CD14-positive monocyte (primary cell): ENCODE data around the gene RNF167. TPM values are rescaled to one million over a fixed set of nuclear protein-coding genes. Genes with fewer than 3 reads are reported as not detected.

Experiments
- DNase-seq, 3 donors: peaks; one replicate each; pipeline ENCODE4 v3.0.0-alpha.2; 2011 to 2022
- H2AFZ ChIP-seq: 2 replicates; pipeline ENCODE4 v1.6.0; 2012; ENCODE audit warnings: mild to moderate bottlenecking, low read depth, low read length, inconsistent platforms; ENCODE audit not compliant: insufficient read depth, poor library complexity, severe bottlenecking
- H3K27ac ChIP-seq, 2 donors: 1 replicate in 1 of 2; 2 replicates in 1 of 2; pipeline ENCODE4 v1.5.1; 2012 to 2013; ENCODE audit warnings: low read length in 2 of 2, control low read depth in 1 of 2, inconsistent platforms in 1 of 2, low read depth in 1 of 2, mild to moderate bottlenecking in 1 of 2
- H3K27me3 ChIP-seq, 2 donors: one replicate each; pipeline versions ENCODE4 v1.6.0 to v1.6.1; 2011 to 2013; ENCODE audit warnings: low read length in 2 of 2; ENCODE audit not compliant: control insufficient read depth in 2 of 2, insufficient read depth in 2 of 2
- H3K36me3 ChIP-seq, 2 donors: replicated peaks in 1 of 2; 1 replicate in 1 of 2; 2 replicates in 1 of 2; pipeline versions ENCODE4 v1.5.1 to v1.6.1; 2012 to 2013; ENCODE audit warnings: low read length in 2 of 2, control low read depth in 1 of 2, inconsistent platforms in 1 of 2, mild to moderate bottlenecking in 1 of 2; ENCODE audit not compliant: insufficient read depth in 2 of 2, control insufficient read depth in 1 of 2
- H3K4me1 ChIP-seq, 2 donors: 1 replicate in 1 of 2; 2 replicates in 1 of 2; pipeline versions ENCODE4 v1.5.1 to v1.6.1; 2012 to 2013; ENCODE audit warnings: low read length in 2 of 2, control low read depth in 1 of 2, inconsistent platforms in 1 of 2, mild to moderate bottlenecking in 1 of 2, moderate library complexity in 1 of 2; ENCODE audit not compliant: insufficient read depth in 2 of 2, control insufficient read depth in 1 of 2
- H3K4me2 ChIP-seq: replicated peaks from 2 replicates; pipeline ENCODE3; 2012; ENCODE audit warnings: low read length, moderate library complexity, mild to moderate bottlenecking; ENCODE audit not compliant: poor library complexity, severe bottlenecking; ENCODE audit errors: extremely low read depth
- H3K4me3 ChIP-seq, 3 experiments: fragments of 200-600 bp in 1 of 3; sonication (generic) in 1 of 3; replicated peaks in 1 of 3; 1 replicate in 2 of 3; 2 replicates in 1 of 3; pipeline ENCODE4 v1.5.1; 2011 to 2013; ENCODE audit warnings: low read length in 3 of 3, mild to moderate bottlenecking in 3 of 3, control low read depth in 2 of 3, low read depth in 2 of 3, inconsistent platforms in 1 of 3, moderate library complexity in 1 of 3
- H3K79me2 ChIP-seq: 2 replicates; pipeline ENCODE4 v1.6.0; 2012; ENCODE audit warnings: mild to moderate bottlenecking, control low read depth, inconsistent platforms, low read length, moderate library complexity; ENCODE audit not compliant: insufficient read depth
- H3K9ac ChIP-seq: 2 replicates; pipeline ENCODE4 v1.6.0; 2017; ENCODE audit warnings: low read length, mild to moderate bottlenecking; ENCODE audit not compliant: insufficient read depth, poor library complexity, severe bottlenecking
- H3K9me3 ChIP-seq, 2 donors: replicated peaks in 1 of 2; 1 replicate in 1 of 2; 2 replicates in 1 of 2; pipeline versions ENCODE4 v1.5.1 to v1.6.1; 2012 to 2013; ENCODE audit warnings: low read length in 2 of 2, control low read depth in 1 of 2; ENCODE audit not compliant: control insufficient read depth in 1 of 2, insufficient read depth in 1 of 2
- H4K20me1 ChIP-seq: 2 replicates; pipeline ENCODE4 v1.6.0; 2012; ENCODE audit warnings: mild to moderate bottlenecking, low read length, control low read depth, moderate library complexity; ENCODE audit not compliant: insufficient read depth
- H3K27ac Mint-ChIP-seq, 7 donors: one replicate each; pipeline ENCODE4 v1.8.0; 2020; ENCODE audit warnings: mild to moderate bottlenecking in 7 of 7, mixed read lengths in 7 of 7, moderate library complexity in 6 of 7, inconsistent platforms in 2 of 7
- H3K27me3 Mint-ChIP-seq, 3 donors: one replicate each; pipeline ENCODE4 v1.8.0; 2021 to 2022; ENCODE audit warnings: low read depth in 3 of 3, mild to moderate bottlenecking in 3 of 3, mixed read lengths in 3 of 3, moderate library complexity in 3 of 3, inconsistent platforms in 1 of 3
- H3K36me3 Mint-ChIP-seq, 2 donors: one replicate each; pipeline ENCODE4 v1.8.0; 2020; ENCODE audit warnings: mixed read lengths in 2 of 2, inconsistent platforms in 1 of 2, mild to moderate bottlenecking in 1 of 2
- H3K4me1 Mint-ChIP-seq: one replicate; pipeline ENCODE4 v1.8.0; 2020; ENCODE audit warnings: mild to moderate bottlenecking, mixed read lengths
- H3K4me3 Mint-ChIP-seq, 2 donors: one replicate each; pipeline ENCODE4 v1.8.0; 2020; ENCODE audit warnings: mild to moderate bottlenecking in 2 of 2, mixed read lengths in 2 of 2, moderate library complexity in 1 of 2
- H3K9me3 Mint-ChIP-seq, 7 donors: one replicate each; pipeline ENCODE4 v1.8.0; 2020 to 2022; ENCODE audit warnings: mixed read lengths in 7 of 7, mild to moderate bottlenecking in 6 of 7, moderate library complexity in 6 of 7, inconsistent platforms in 2 of 7
- CTCF ChIP-seq: fragments of 200-600 bp; IDR thresholded peaks from one replicate; pipeline ENCODE4 v1.8.0; 2022; ENCODE audit warnings: antibody characterized with exemption, mild to moderate bottlenecking
- WGBS: methylation state at CpG from one replicate; pipeline ENCODE4 v1.1.5; 2013; ENCODE audit warnings: missing lambda C conversion rate; ENCODE audit not compliant: insufficient coverage; 5-methylcytosine and 5-hydroxymethylcytosine counted together
- intact Hi-C, 2 donors: fragments of 100-400 bp; cut with micrococcal nuclease; formaldehyde crosslinking; loops; one replicate each; pipeline versions ENCODE4 v1.15.0 to v1.15.1; 2023
- polyA plus RNA-seq, 3 donors: library from polyadenylated mRNA; depleted of rRNA in 1 of 3; unstranded in 2 of 3; stranded (reverse) in 1 of 3; fragments of 300-500 nt in 2 of 3; fragments of >200 nt in 1 of 3; fragmentation: Illumina TruSeq in 2 of 3; gene quantifications; 1 replicate in 2 of 3; 2 replicates in 1 of 3; pipeline ENCODE4 v1.2.3, GENCODE V29; 2012 to 2021
- small RNA-seq: library from RNA; depleted of rRNA; stranded (forward); fragments of <200 nt; gene quantifications from one replicate; pipeline ENCODE3, GENCODE V24; 2012; ENCODE audit warnings: low read depth; ENCODE audit not compliant: insufficient read length

The RNF167 gene
- polyA plus RNA-seq, 3 donors, result 17.2 to 105 (median 20.6) TPM

GRCh38 chr17:4987767-4988567 lies 47.9 kb downstream of the RNF167 start:
- intact Hi-C loops, result loop anchor here (5.0 kb wide), 2 partner anchors 36 to 81 kb away; partner anchors contain the start of gene ENO3 (in 1 of the 2)
- H3K79me2 ChIP-seq, result peaks cover 33% of the 10 kb centered on the region
- H3K4me2 ChIP-seq, result peak overlapping the region; percentile 98
- no peak for TF ChIP-seq CTCF
- peak overlapping the region; percentile 91 for H3K9ac ChIP-seq
- peak overlapping the region; percentile 94 for H2AFZ ChIP-seq
- Mint-ChIP-seq H3K27ac (peak overlapping the region; percentile 84 to 97 (median 96)), H3K27me3 (peaks cover 0 to 2% (median 1%) of the 10 kb centered on the region in 3 donors), H3K9me3 (peaks cover 0 to 2% (median 0%) of the 10 kb centered on the region in 7 donors), H3K4me1 (peaks cover 39% of the 10 kb centered on the region), H3K4me3 (peak overlapping the region; percentile 92 to 96), H3K36me3 (peaks cover 23 to 30% of the 10 kb centered on the region in 2 donors)
- peak in 1 of 3 donors; percentile 38 for DNase-seq
- no peaks in the 10 kb centered on the region for H3K27me3 ChIP-seq
- WGBS, result 1% methylated on average over 20 of the region's 30 CpGs
- H4K20me1 ChIP-seq, result no peaks in the 10 kb centered on the region
- peaks cover 27 to 37% of the 10 kb centered on the region in 2 donors for H3K4me1 ChIP-seq
- H3K27ac ChIP-seq, result peak overlapping the region; percentile 77 to 95
- H3K9me3 ChIP-seq, result no peaks in the 10 kb centered on the region
- H3K4me3 ChIP-seq, result peak overlapping the region; percentile 78 to 99 (median 81)
- H3K36me3 ChIP-seq, result peaks cover 7 to 20% of the 10 kb centered on the region in 2 donors

DNA sequence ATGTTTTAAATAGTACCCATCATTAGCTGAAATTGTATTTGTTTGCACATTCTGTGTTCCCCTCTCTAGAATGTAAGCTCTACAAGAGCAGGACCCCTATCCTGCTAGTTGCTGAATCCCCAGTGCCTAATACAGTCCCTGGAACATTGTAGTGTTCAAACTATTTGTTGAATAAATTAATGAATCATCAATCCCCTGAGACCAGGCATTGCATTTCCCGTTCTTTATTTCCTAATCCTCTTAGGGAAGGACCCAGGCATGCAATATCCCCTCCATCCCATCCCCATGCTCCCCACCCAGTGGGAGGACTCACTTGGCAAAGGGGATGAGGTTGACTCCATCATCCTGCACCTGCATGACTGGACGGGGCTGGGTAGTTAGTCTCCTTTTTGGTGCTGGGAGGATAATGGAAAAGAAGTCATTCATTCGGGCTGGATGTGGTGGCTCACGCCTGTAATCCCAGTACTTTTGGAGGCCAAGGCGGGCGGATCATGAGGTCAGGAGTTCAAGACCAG lies 54.1 kb downstream of the RNF167 start:
- 91% methylated on average over 5 of the region's 6 CpGs for WGBS
- H3K4me1 Mint-ChIP-seq, result peaks cover 25% of the 10 kb centered on the region
- no peak overlapping the region for H3K4me3 Mint-ChIP-seq
- peaks cover 9% of the 10 kb centered on the region for H3K79me2 ChIP-seq
- no peak overlapping the region for H3K4me2 ChIP-seq
- H3K4me3 ChIP-seq, result no peak overlapping the region
- TF ChIP-seq CTCF, result no peak
- peaks cover 8% of the 10 kb centered on the region for H4K20me1 ChIP-seq
- no peak overlapping the region for H3K9ac ChIP-seq
- H3K27ac ChIP-seq, result no peak overlapping the region
- peak overlapping the region in 1 of 7 donors; percentile 66 for H3K27ac Mint-ChIP-seq
- intact Hi-C loops, result no loop called here
- H3K27me3 Mint-ChIP-seq, result peaks cover 18 to 27% (median 20%) of the 10 kb centered on the region in 3 donors
- H2AFZ ChIP-seq, result no peak overlapping the region
- peaks cover 16 to 24% of the 10 kb centered on the region in 2 donors for H3K4me1 ChIP-seq
- peaks cover 0 to 10% of the 10 kb centered on the region in 2 donors for H3K27me3 ChIP-seq
- H3K36me3 ChIP-seq, result no peaks in the 10 kb centered on the region
- no peak for DNase-seq
- no peaks in the 10 kb centered on the region for H3K9me3 ChIP-seq
- peaks cover 0 to 2% (median 0%) of the 10 kb centered on the region in 7 donors for H3K9me3 Mint-ChIP-seq
- peaks cover 4 to 9% of the 10 kb centered on the region in 2 donors for H3K36me3 Mint-ChIP-seq

Small RNAs within 50 kb of the gene (small RNA-seq; reads per million reads assigned to genes)
- gene MIR6864, result not detected
- gene MIR6865, result not detected

Other genes starting within 250 kb of the RNF167 start
- 10 to 100 TPM in 1 of 3 donors, 1 to 10 TPM in 2; 1.3 to 11.2 (median 2.6) TPM for gene PELP1, start 236.1 kb upstream of the RNF167 start, polyA plus RNA-seq
- 100 to 1,000 TPM; 134 to 760 (median 150) TPM for gene ARRB2, start 229.6 kb upstream of the RNF167 start, polyA plus RNA-seq
- 10 to 100 TPM; 22.1 to 35.7 (median 25.5) TPM for gene MED11, start 208.8 kb upstream of the RNF167 start, polyA plus RNA-seq
- gene ZMYND15, start 200.4 kb upstream of the RNF167 start, polyA plus RNA-seq, result 10 to 100 TPM in 1 of 3 donors, 1 to 10 TPM in 1, under 1 TPM in 1; 0.97 to 13.6 (median 1.2) TPM
- gene CXCL16, start 200.3 kb upstream of the RNF167 start, polyA plus RNA-seq, result 100 to 1,000 TPM in 2 of 3 donors, 10 to 100 TPM in 1; 68.1 to 204 (median 103) TPM
- gene TM4SF5, start 168.4 kb upstream of the RNF167 start, polyA plus RNA-seq, result not detected
- gene VMO1, start 153.9 kb upstream of the RNF167 start, polyA plus RNA-seq, result 1 to 10 TPM in 1 of 3 donors, under 1 TPM in 2; 0.54 to 2.1 (median 0.79) TPM
- 1 to 10 TPM in 2 of 3 donors, under 1 TPM in 1; 0.27 to 2.1 (median 1.5) TPM for gene GLTPD2, start 151.3 kb upstream of the RNF167 start, polyA plus RNA-seq
- gene PSMB6, start 144.1 kb upstream of the RNF167 start, polyA plus RNA-seq, result 100 to 1,000 TPM; 134 to 364 (median 361) TPM
- 100 to 1,000 TPM in 1 of 3 donors, 1 to 10 TPM in 2; 3.5 to 122 (median 4.0) TPM for gene PLD2, start 133.1 kb upstream of the RNF167 start, polyA plus RNA-seq
- 100 to 1,000 TPM in 1 of 3 donors, 1 to 10 TPM in 2; 3.2 to 159 (median 7.2) TPM for gene MINK1, start 106.9 kb upstream of the RNF167 start, polyA plus RNA-seq
- 1 to 10 TPM; 1.9 to 5.1 (median 4.2) TPM for gene C17orf107, start 40.7 kb upstream of the RNF167 start, polyA plus RNA-seq
- gene CHRNE, start 37.2 kb upstream of the RNF167 start, polyA plus RNA-seq, result 10 to 100 TPM in 1 of 3 donors, 1 to 10 TPM in 1, under 1 TPM in 1; 0.54 to 12.6 (median 2.1) TPM
- gene GP1BA, start 8.0 kb upstream of the RNF167 start, polyA plus RNA-seq, result under 1 TPM in 2 of 3 donors, not detected in 1; 0.24 to 0.29 TPM
- gene SLC25A11, start 222 bp upstream of the RNF167 start, polyA plus RNA-seq, result 100 to 1,000 TPM in 2 of 3 donors, 10 to 100 TPM in 1; 65.2 to 138 (median 111) TPM
- 1,000 to 10,000 TPM in 2 of 3 donors, 100 to 1,000 TPM in 1; 842 to 1,613 (median 1,582) TPM for gene PFN1, start 8.3 kb downstream of the RNF167 start, polyA plus RNA-seq
- 10 to 100 TPM in 1 of 3 donors, under 1 TPM in 2; 0.36 to 14.2 (median 0.60) TPM for gene ENO3, start 10.9 kb downstream of the RNF167 start, polyA plus RNA-seq
- 10 to 100 TPM; 75.6 to 96.7 (median 85.1) TPM for gene SPAG7, start 27.5 kb downstream of the RNF167 start, polyA plus RNA-seq
- 10 to 100 TPM in 1 of 3 donors, 1 to 10 TPM in 2; 7.1 to 88.9 (median 7.6) TPM for gene CAMTA2, start 47.4 kb downstream of the RNF167 start, polyA plus RNA-seq
- gene INCA1, start 57.3 kb downstream of the RNF167 start, polyA plus RNA-seq, result under 1 TPM; 0.38 to 0.52 (median 0.44) TPM
- gene KIF1C, start 57.7 kb downstream of the RNF167 start, polyA plus RNA-seq, result 10 to 100 TPM in 1 of 3 donors, 1 to 10 TPM in 2; 3.6 to 12.0 (median 3.9) TPM
- gene SLC52A1, start 95.2 kb downstream of the RNF167 start, polyA plus RNA-seq, result not detected
- gene ZFP3, start 138.2 kb downstream of the RNF167 start, polyA plus RNA-seq, result 1 to 10 TPM in 1 of 3 donors, under 1 TPM in 2; 0.39 to 1.9 (median 0.75) TPM
- 1 to 10 TPM; 2.2 to 3.1 (median 3.0) TPM for gene ZNF232, start 171.6 kb downstream of the RNF167 start, polyA plus RNA-seq
- gene USP6, start 175.8 kb downstream of the RNF167 start, polyA plus RNA-seq, result under 1 TPM; 0.02 to 0.08 (median 0.02) TPM